Esophagus squamous epithelium (tissue), 4 donors: ENCODE results near the gene WNT9B.

Experiments
- POLR2A ChIP-seq, 4 donors: fragments of 450-650 bp; IDR thresholded peaks; one replicate each; pipeline ENCODE4 v1.6.1; 2017; ENCODE audit warnings: antibody characterized with exemption in 4 of 4, mild to moderate bottlenecking in 4 of 4, moderate library complexity in 3 of 4
- TF ChIP-seq, protein P1 (sequence below), 6 experiments: fragments of 450-650 bp in 4 of 6; fragments of 200-600 bp in 2 of 6; sonication (generic) in 2 of 6; IDR thresholded peaks; one replicate each; pipeline ENCODE4 v1.5.1; 2016 to 2019; ENCODE audit warnings: antibody characterized with exemption in 6 of 6, mild to moderate bottlenecking in 4 of 6, moderate library complexity in 4 of 6

DNA sequence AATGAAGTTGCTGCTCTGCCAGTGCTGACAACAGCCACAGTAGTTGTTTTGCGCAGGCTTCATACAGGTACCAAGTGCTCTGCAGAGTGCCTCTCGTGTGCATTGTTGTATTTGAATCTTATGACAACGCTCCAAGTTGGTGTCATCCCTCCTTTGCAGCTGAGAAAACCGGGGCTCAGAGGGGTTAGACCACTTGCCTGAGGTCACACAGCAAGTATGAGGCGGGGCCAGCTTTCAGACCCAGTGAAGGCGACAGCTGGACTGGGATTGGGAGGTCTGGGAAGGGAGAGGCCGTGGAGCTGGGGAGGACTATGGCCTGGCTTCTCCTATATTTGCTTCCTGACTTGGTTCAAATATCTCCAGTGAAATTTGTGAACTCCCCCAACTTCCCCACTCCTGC, 33.2 kb downstream of the WNT9B start:
- TF ChIP-seq, protein P1, sequence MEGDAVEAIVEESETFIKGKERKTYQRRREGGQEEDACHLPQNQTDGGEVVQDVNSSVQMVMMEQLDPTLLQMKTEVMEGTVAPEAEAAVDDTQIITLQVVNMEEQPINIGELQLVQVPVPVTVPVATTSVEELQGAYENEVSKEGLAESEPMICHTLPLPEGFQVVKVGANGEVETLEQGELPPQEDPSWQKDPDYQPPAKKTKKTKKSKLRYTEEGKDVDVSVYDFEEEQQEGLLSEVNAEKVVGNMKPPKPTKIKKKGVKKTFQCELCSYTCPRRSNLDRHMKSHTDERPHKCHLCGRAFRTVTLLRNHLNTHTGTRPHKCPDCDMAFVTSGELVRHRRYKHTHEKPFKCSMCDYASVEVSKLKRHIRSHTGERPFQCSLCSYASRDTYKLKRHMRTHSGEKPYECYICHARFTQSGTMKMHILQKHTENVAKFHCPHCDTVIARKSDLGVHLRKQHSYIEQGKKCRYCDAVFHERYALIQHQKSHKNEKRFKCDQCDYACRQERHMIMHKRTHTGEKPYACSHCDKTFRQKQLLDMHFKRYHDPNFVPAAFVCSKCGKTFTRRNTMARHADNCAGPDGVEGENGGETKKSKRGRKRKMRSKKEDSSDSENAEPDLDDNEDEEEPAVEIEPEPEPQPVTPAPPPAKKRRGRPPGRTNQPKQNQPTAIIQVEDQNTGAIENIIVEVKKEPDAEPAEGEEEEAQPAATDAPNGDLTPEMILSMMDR (IDR thresholded peaks at IDR 0.05), result no peak
- no peak for TF ChIP-seq POLR2A (IDR thresholded peaks at IDR 0.05)
